Caco-2 (cell line): ENCODE data around the gene SLC9A4. TPM values are rescaled to one million over a fixed set of nuclear protein-coding genes. Genes with fewer than 3 reads are reported as not detected.
A peak's percentile ranks its signal among the peaks of the same experiment; 100 is the strongest.

Experiments used
- BruUV-seq: library from RNA; stranded (reverse); fragments of 400-500 nt; replicated peaks from 2 replicates; lab custom pipeline; 2021; lab: Mats Ljungman, UMichigan
- CTCF ChIA-PET: fragments of 300-600 bp; sonication (Branson Sonifier 250); formaldehyde crosslinking; loops from one replicate; lab custom pipeline; 2022; ENCODE audit warnings: antibody characterized with exemption; lab: Charles Lee
- POLR2A ChIA-PET: fragments of 300-600 bp; sonication (Branson Sonifier 250); formaldehyde crosslinking; loops from one replicate; lab custom pipeline; 2022; ENCODE audit warnings: antibody characterized with exemption; lab: Charles Lee
- DNase-seq, 2 experiments: peaks; one replicate each; pipeline versions ENCODE4 v3.0.0 to v3.0.0-alpha.2; 2020 to 2022
- H3K27me3 ChIP-seq: replicated peaks from 2 replicates; pipeline ENCODE4 v1.6.0; 2011; ENCODE audit warnings: low read length; ENCODE audit not compliant: control insufficient read depth, insufficient read depth
- H3K36me3 ChIP-seq: 2 replicates; pipeline ENCODE4 v1.5.1; 2011; ENCODE audit warnings: low read length; ENCODE audit not compliant: control insufficient read depth, insufficient read depth
- H3K4me1 ChIP-seq: fragments of 250-450 bp; sonication (Bioruptor Pico); 2 replicates; pipeline ENCODE4 v1.5.1; 2020; ENCODE audit warnings: mild to moderate bottlenecking
- H3K4me3 ChIP-seq: 2 replicates; pipeline ENCODE4 v1.5.1; 2011; ENCODE audit warnings: low read depth, mild to moderate bottlenecking, control low read depth, low read length
- H3K9me3 ChIP-seq: fragments of 250-450 bp; sonication (Bioruptor Pico); 2 replicates; pipeline ENCODE4 v1.5.1; 2020; ENCODE audit warnings: mild to moderate bottlenecking, moderate library complexity
- H3K27ac Mint-ChIP-seq: one replicate; pipeline ENCODE4 v1.8.0; 2022; ENCODE audit warnings: mixed read lengths; ENCODE audit not compliant: unreplicated experiment
- H3K27me3 Mint-ChIP-seq: one replicate; pipeline ENCODE4 v1.8.0; 2022; ENCODE audit warnings: mixed read lengths; ENCODE audit not compliant: insufficient read depth, unreplicated experiment
- H3K36me3 Mint-ChIP-seq: one replicate; pipeline ENCODE4 v1.8.0; 2022; ENCODE audit warnings: mild to moderate bottlenecking, mixed read lengths; ENCODE audit not compliant: insufficient read depth, unreplicated experiment
- H3K4me1 Mint-ChIP-seq: one replicate; pipeline ENCODE4 v1.8.0; 2022; ENCODE audit warnings: low read depth, mixed read lengths; ENCODE audit not compliant: unreplicated experiment
- H3K4me3 Mint-ChIP-seq: one replicate; pipeline ENCODE4 v1.8.0; 2022; ENCODE audit warnings: mild to moderate bottlenecking, moderate library complexity, mixed read lengths; ENCODE audit not compliant: unreplicated experiment
- H3K9me3 Mint-ChIP-seq: one replicate; pipeline ENCODE4 v1.8.0; 2022; ENCODE audit warnings: mixed read lengths; ENCODE audit not compliant: unreplicated experiment
- CTCF ChIP-seq, 2 experiments: fragments of 200-600 bp in 1 of 2; IDR thresholded peaks; 1 replicate in 1 of 2; 2 replicates in 1 of 2; pipeline versions ENCODE4 v1.5.1 to v1.8.0; 2011 to 2022; ENCODE audit warnings: antibody characterized with exemption in 1 of 2, control low read depth in 1 of 2, inconsistent platforms in 1 of 2, low read depth in 1 of 2, low read length in 1 of 2, mild to moderate bottlenecking in 1 of 2, moderate library complexity in 1 of 2; ENCODE audit not compliant: insufficient read depth in 1 of 2, severe bottlenecking in 1 of 2, unreplicated experiment in 1 of 2
- intact Hi-C: fragments of 100-400 bp; cut with micrococcal nuclease; formaldehyde crosslinking; loops from one replicate; pipeline ENCODE4 v1.10.0; 2022; ENCODE audit not compliant: unreplicated experiment
- total RNA-seq: library from RNA; stranded (reverse); gene quantifications from 2 replicates; pipeline ENCODE4 v1.2.3, GENCODE V29; 2022

Gene SLC9A4
- total RNA-seq, 1 experiment from 2014 or later = 1.4 TPM

- Histone ChIP-seq H3K36me3 (no peaks in the 10 kb centered on the region), H3K27me3 (no peaks in the 10 kb centered on the region; the same call in 1 of the 2 replicates), H3K4me3 (no peak overlapping the region), H3K9me3 (no peaks in the 10 kb centered on the region), H3K4me1 (no peaks in the 10 kb centered on the region)
- Mint-ChIP-seq H3K27me3 (no peaks in the 10 kb centered on the region), H3K9me3 (no peaks in the 10 kb centered on the region), H3K4me3 (no peak overlapping the region), H3K36me3 (no peaks in the 10 kb centered on the region), H3K4me1 (no peaks in the 10 kb centered on the region), H3K27ac (no peak overlapping the region)
- intact Hi-C loops = loop anchor here (5.0 kb wide), 2 partner anchors 195 to 565 kb away; no protein-coding TSS in a partner anchor
- DNase-seq = no peak
- no TSS peak for BruUV-seq
- no peak for TF ChIP-seq CTCF (IDR thresholded peaks at IDR 0.05; ENCODE audit: insufficient read depth in 1 of 2, low read depth in 1 of 2, low read length in 1 of 2, severe bottlenecking in 1 of 2, unreplicated experiment in 1 of 2)
- ChIA-PET CTCF (no interaction called here), POLR2A (no interaction called here)
These were observed 26.1 kb upstream of the SLC9A4 start for GRCh38 chr2:102446936-102447335.

GRCh38 chr2:102449370-102449974 lies 23.6 kb upstream of the SLC9A4 start:
- H3K27me3 Mint-ChIP-seq = no peaks in the 10 kb centered on the region
- no peaks in the 10 kb centered on the region for H3K36me3 Mint-ChIP-seq
- POLR2A ChIA-PET = no interaction called here
- no peaks in the 10 kb centered on the region for H3K9me3 ChIP-seq
- intact Hi-C loops = loop anchor here (5.0 kb wide), 2 partner anchors 197 to 567 kb away; no protein-coding TSS in a partner anchor
- H3K4me3 Mint-ChIP-seq = no peak overlapping the region
- H3K4me1 Mint-ChIP-seq = no peaks in the 10 kb centered on the region
- no peak overlapping the region for H3K27ac Mint-ChIP-seq
- no peaks in the 10 kb centered on the region for H3K9me3 Mint-ChIP-seq
- BruUV-seq = no TSS peak
- peak; percentile 72 to 74 for TF ChIP-seq CTCF (IDR thresholded peaks at IDR 0.05; ENCODE audit: insufficient read depth in 1 of 2, low read depth in 1 of 2, low read length in 1 of 2, severe bottlenecking in 1 of 2, unreplicated experiment in 1 of 2)
- no peaks in the 10 kb centered on the region; the same call in 1 of the 2 replicates for H3K27me3 ChIP-seq
- CTCF ChIA-PET = interaction anchor here (0.6 kb wide), 1 partner anchor 409 kb away, joined by 3 read pairs; no protein-coding TSS in a partner anchor
- no peaks in the 10 kb centered on the region for H3K36me3 ChIP-seq
- peak; percentile 40 to 54 for DNase-seq
- no peaks in the 10 kb centered on the region for H3K4me1 ChIP-seq
- no peak overlapping the region for H3K4me3 ChIP-seq

GRCh38 chr2:102451968-102452367 lies 21.1 kb upstream of the SLC9A4 start:
- peak in 1 of 2 experiments; percentile 16 for TF ChIP-seq CTCF (IDR thresholded peaks at IDR 0.05; ENCODE audit: insufficient read depth in 1 of 2, low read depth in 1 of 2, low read length in 1 of 2, severe bottlenecking in 1 of 2, unreplicated experiment in 1 of 2)
- POLR2A ChIA-PET = no interaction called here
- Mint-ChIP-seq H3K36me3 (no peaks in the 10 kb centered on the region), H3K9me3 (peaks cover 9% of the 10 kb centered on the region), H3K27ac (no peak overlapping the region), H3K4me3 (no peak overlapping the region), H3K4me1 (no peaks in the 10 kb centered on the region), H3K27me3 (no peaks in the 10 kb centered on the region)
- CTCF ChIA-PET = interaction anchor here (0.5 to 1.6 kb wide), 11 partner anchors 9 to 1782 kb away, joined by 3 to 8 read pairs (median 4); no protein-coding TSS in a partner anchor
- BruUV-seq = no TSS peak
- H3K4me1 ChIP-seq = no peaks in the 10 kb centered on the region
- H3K9me3 ChIP-seq = no peaks in the 10 kb centered on the region; the same call in 1 of the 2 replicates
- H3K4me3 ChIP-seq = no peak overlapping the region
- no peaks in the 10 kb centered on the region for H3K36me3 ChIP-seq
- no peaks in the 10 kb centered on the region for H3K27me3 ChIP-seq
- intact Hi-C loops = loop anchor here (1.0 to 5.0 kb wide), 3 partner anchors 163 to 354 kb away; no protein-coding TSS in a partner anchor
- peak in 1 of 2 experiments; percentile 36 for DNase-seq
